GM19099 (cell line): ENCODE results near the gene CDSN.
A peak's percentile ranks its signal among the peaks of the same experiment; 100 is the strongest.

Experiments used
- POLR2A ChIP-seq: IDR thresholded peaks from 3 replicates; pipeline ENCODE4 v1.6.1; 2011; ENCODE audit warnings: low read depth; ENCODE audit not compliant: insufficient read length; ENCODE audit errors: extremely low read depth

Gene CDSN, protein sequence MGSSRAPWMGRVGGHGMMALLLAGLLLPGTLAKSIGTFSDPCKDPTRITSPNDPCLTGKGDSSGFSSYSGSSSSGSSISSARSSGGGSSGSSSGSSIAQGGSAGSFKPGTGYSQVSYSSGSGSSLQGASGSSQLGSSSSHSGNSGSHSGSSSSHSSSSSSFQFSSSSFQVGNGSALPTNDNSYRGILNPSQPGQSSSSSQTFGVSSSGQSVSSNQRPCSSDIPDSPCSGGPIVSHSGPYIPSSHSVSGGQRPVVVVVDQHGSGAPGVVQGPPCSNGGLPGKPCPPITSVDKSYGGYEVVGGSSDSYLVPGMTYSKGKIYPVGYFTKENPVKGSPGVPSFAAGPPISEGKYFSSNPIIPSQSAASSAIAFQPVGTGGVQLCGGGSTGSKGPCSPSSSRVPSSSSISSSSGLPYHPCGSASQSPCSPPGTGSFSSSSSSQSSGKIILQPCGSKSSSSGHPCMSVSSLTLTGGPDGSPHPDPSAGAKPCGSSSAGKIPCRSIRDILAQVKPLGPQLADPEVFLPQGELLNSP

GRCh38 chr6:31120151-31120915, at the start of gene CDSN:
TSS of gene CDSN (minus strand) at chr6:31120446. CDS start at chr6:31120419, 27 bp downstream.
- TF ChIP-seq POLR2A: no peak

- TF ChIP-seq POLR2A: no peak
Observed at GRCh38 chr6:31169123-31169857, 49.0 kb upstream of the CDSN start.

GRCh38 chr6:31168606-31169005, 48.4 kb upstream of the CDSN start:
- TF ChIP-seq POLR2A: no peak

- TF ChIP-seq POLR2A: no peak
Observed at GRCh38 chr6:31165986-31166385, 45.7 kb upstream of the CDSN start.

- peak; percentile 64 for TF ChIP-seq POLR2A
Observed at GRCh38 chr6:31165064-31165832, 45.0 kb upstream of the CDSN start.

- TF ChIP-seq POLR2A: no peak
Observed at GRCh38 chr6:31163922-31164321, 43.7 kb upstream of the CDSN start.

DNA sequence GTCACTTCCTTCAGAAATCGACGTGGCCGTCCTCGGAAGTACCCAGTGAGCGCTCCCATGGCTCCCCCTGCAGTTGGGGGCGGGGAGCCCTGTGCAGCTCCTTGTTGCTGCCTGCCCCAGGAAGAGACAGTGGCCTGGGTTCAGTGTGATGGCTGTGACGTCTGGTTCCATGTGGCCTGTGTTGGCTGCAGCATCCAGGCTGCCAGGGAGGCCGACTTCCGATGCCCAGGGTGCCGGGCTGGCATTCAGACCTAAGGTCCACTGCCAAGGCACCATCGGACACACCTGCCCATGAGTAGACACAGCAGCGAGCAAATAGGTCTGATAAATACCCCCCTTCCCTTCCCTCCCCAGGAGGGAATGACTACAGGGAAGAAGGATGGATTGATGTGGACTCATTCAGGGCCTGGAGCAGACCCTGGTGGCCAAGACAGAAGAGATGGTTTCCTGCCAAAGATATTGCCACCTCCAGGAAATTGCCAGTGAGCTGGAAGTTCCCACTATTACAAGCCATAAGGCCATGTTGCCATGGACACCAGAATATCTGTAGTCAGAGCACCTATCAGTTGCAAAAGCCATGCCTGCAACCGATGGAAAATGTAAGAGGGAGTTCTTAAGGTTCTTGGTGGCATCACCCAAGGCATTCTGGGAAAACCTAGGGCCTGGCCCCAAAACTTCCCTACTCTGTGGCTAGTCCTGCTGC, 42.4 kb upstream of the CDSN start:
- TF ChIP-seq POLR2A: no peak

DNA sequence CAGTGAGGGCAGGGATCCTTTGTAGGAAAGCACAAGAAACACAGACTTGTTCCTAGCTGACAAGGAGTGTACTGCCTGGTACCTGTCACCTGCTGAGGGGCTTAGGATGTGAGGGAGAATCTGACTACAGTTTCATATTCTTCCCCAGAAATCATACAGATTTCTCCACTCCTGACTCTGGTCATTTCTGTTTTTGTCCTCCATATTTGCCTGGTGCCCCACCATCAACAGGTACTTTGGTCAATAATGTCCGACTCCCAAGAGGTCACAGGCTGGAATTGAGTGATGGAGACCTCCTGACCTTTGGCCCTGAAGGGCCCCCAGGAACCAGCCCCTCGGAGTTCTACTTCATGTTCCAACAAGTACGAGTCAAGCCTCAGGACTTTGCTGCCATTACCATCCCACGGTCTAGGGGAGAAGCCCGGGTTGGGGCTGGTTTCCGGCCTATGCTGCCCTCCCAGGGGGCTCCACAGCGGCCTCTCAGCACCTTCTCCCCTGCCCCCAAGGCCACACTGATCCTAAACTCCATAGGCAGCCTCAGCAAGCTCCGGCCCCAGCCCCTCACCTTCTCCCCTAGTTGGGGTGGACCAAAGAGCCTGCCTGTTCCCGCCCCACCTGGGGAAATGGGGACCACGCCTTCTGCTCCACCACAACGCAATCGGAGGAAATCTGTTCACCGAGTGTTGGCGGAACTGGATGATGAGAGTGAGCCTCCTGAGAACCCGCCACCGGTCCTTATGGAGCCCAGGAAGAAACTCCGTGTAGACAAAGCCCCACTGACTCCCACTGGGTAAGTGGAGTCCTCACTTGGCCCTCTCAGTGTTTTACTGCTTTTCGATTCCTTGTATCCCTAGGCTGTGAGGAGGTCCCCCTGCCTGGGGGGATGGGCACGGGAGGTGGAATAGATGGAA, 41.2 kb upstream of the CDSN start:
- no peak for TF ChIP-seq POLR2A

DNA sequence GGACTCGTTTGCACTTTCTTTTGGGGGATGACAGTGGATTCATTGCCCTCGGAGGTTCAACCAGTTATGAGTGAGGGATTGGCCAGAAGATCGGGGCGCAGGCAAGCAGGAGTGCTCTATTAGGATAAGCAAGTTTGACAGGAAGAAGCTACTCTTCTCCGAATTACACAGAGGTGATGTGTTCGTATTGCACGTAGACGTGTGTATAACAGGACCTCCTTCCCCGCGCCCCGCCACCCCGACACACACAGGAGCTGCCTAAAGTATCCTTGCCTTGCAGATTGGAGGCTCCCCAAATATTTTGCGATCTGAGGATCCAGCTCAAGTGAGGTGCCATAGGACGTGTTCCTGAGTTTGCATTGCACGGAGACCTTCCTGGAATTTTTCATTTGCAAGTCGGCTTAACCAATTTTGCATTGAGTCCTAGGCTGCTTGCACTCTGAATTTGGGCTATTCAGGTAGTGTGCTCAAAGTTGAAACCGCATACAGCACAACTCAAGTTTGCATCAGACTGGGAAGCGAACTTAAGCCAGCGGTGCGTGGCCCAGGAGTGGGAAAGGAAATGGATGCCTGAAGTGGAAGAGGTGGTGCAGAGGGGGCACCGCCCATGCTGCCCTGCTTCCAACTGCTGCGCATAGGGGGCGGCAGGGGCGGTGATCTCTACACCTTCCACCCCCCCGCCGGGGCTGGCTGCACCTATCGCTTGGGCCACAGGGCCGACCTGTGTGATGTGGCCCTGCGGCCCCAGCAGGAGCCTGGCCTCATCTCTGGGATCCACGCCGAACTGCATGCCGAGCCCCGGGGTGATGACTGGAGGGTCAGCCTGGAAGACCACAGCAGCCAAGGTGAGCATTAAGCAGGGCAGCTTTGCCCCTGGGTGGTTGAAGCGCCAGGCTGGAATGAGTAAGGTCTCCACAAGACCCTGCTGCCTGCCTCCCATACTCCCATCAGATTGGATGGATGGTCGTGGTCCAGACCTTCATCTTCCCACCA, 38.9 kb upstream of the CDSN start:
- no peak for TF ChIP-seq POLR2A

- TF ChIP-seq POLR2A: peak; percentile 56
Observed at GRCh38 chr6:31158140-31158862, 38.1 kb upstream of the CDSN start, which contains the start of gene TCF19. TSS of gene TCF19 (plus strand) at chr6:31158589. CDS start at chr6:31159470, 881 bp downstream.
